H9 (cell line): ENCODE results near the gene ASH1L. TPM values are rescaled to one million over a fixed set of nuclear protein-coding genes. Genes with fewer than 3 reads are reported as not detected.

Source experiments
- DNase-seq: peaks from one replicate; pipeline ENCODE4 v3.0.0-alpha.2; 2017
- H2AFZ ChIP-seq: one replicate; pipeline ENCODE4 v1.6.1; 2013; ENCODE audit warnings: mild to moderate bottlenecking, low read length, control low read depth, moderate library complexity
- H2AK5ac ChIP-seq: 2 replicates; pipeline ENCODE4 v1.6.1; 2013; ENCODE audit warnings: low read length, control low read depth, mixed read lengths; ENCODE audit not compliant: insufficient read length
- H2BK120ac ChIP-seq: one replicate; pipeline ENCODE4 v1.6.1; 2013; ENCODE audit warnings: low read depth, mild to moderate bottlenecking, low read length, control low read depth, inconsistent platforms; ENCODE audit not compliant: poor library complexity, severe bottlenecking
- H2BK12ac ChIP-seq: 2 replicates; pipeline ENCODE4 v1.6.1; 2013; ENCODE audit warnings: low read length, control low read depth, mixed read lengths, low read depth; ENCODE audit not compliant: insufficient read length
- H2BK15ac ChIP-seq: 2 replicates; pipeline ENCODE4 v1.6.1; 2013; ENCODE audit warnings: low read depth, low read length, control low read depth
- H2BK20ac ChIP-seq: one replicate; pipeline ENCODE4 v1.6.1; 2013; ENCODE audit warnings: low read depth, mild to moderate bottlenecking, low read length, control low read depth, inconsistent platforms; ENCODE audit not compliant: poor library complexity, severe bottlenecking
- H2BK5ac ChIP-seq: 2 replicates; pipeline ENCODE4 v1.6.1; 2013; ENCODE audit warnings: low read length, control low read depth, mixed read lengths; ENCODE audit not compliant: insufficient read length
- H3K14ac ChIP-seq: 2 replicates; pipeline ENCODE4 v1.6.1; 2013; ENCODE audit warnings: low read length, control low read depth; ENCODE audit not compliant: insufficient read depth
- H3K18ac ChIP-seq: 2 replicates; pipeline ENCODE4 v1.6.1; 2013; ENCODE audit warnings: low read depth, mild to moderate bottlenecking, mixed read lengths, low read length, control low read depth; ENCODE audit not compliant: insufficient read length
- H3K23ac ChIP-seq: 2 replicates; pipeline ENCODE4 v1.6.1; 2013; ENCODE audit warnings: low read length, control low read depth, mixed read lengths, low read depth; ENCODE audit not compliant: insufficient read length
- H3K23me2 ChIP-seq: 2 replicates; pipeline ENCODE4 v1.6.1; 2013; ENCODE audit warnings: low read depth, mild to moderate bottlenecking, mixed read lengths, low read length, control low read depth; ENCODE audit not compliant: insufficient read length, poor library complexity, severe bottlenecking
- H3K27ac ChIP-seq: 2 replicates; pipeline ENCODE4 v1.5.1; 2013; ENCODE audit warnings: low read length, control low read depth, mixed read lengths, low read depth; ENCODE audit not compliant: insufficient read length
- H3K27me3 ChIP-seq: 2 replicates; pipeline ENCODE4 v1.6.1; 2013; ENCODE audit warnings: low read length, control low read depth, inconsistent platforms; ENCODE audit not compliant: insufficient read depth
- H3K4ac ChIP-seq: 2 replicates; pipeline ENCODE4 v1.6.1; 2013; ENCODE audit warnings: low read depth, mild to moderate bottlenecking, control low read depth, inconsistent platforms, low read length, moderate library complexity
- H3K4me1 ChIP-seq: 2 replicates; pipeline ENCODE4 v1.6.1; 2013; ENCODE audit warnings: low read length, control low read depth, inconsistent platforms; ENCODE audit not compliant: insufficient read depth
- H3K4me2 ChIP-seq: 2 replicates; pipeline ENCODE4 v1.6.1; 2013; ENCODE audit warnings: low read length, control low read depth, mixed read lengths; ENCODE audit not compliant: insufficient read length, insufficient read depth
- H3K56ac ChIP-seq: 2 replicates; pipeline ENCODE4 v1.6.1; 2013; ENCODE audit warnings: low read depth, mild to moderate bottlenecking, mixed read lengths, low read length, control low read depth; ENCODE audit not compliant: insufficient read length
- H3K79me1 ChIP-seq: 2 replicates; pipeline ENCODE4 v1.6.1; 2013; ENCODE audit warnings: low read depth, mild to moderate bottlenecking, moderate library complexity, low read length, control low read depth, inconsistent platforms; ENCODE audit not compliant: insufficient read depth, poor library complexity, severe bottlenecking
- H3K79me2 ChIP-seq: 2 replicates; pipeline ENCODE4 v1.6.1; 2013; ENCODE audit warnings: low read length, control low read depth, inconsistent platforms; ENCODE audit not compliant: insufficient read depth
- H3K9ac ChIP-seq: 2 replicates; pipeline ENCODE4 v1.6.1; 2013; ENCODE audit warnings: low read length, control low read depth, mixed read lengths; ENCODE audit not compliant: insufficient read length; ENCODE audit errors: extremely low read depth
- H3K9me3 ChIP-seq: one replicate; pipeline ENCODE4 v1.6.1; 2013; ENCODE audit warnings: low read depth, low read length, inconsistent platforms; ENCODE audit not compliant: control insufficient read depth
- H3T11ph ChIP-seq: one replicate; pipeline ENCODE4 v1.6.1; 2013; ENCODE audit warnings: mild to moderate bottlenecking, low read length, control low read depth, inconsistent platforms
- H4K20me1 ChIP-seq: one replicate; pipeline ENCODE4 v1.6.1; 2013; ENCODE audit not compliant: control insufficient read depth, insufficient read length, insufficient read depth
- H4K5ac ChIP-seq: 2 replicates; pipeline ENCODE4 v1.6.1; 2013; ENCODE audit warnings: low read depth, mild to moderate bottlenecking, mixed read lengths, low read length, control low read depth; ENCODE audit not compliant: insufficient read length
- H4K8ac ChIP-seq: replicated peaks from 2 replicates; pipeline ENCODE4 v1.6.1; 2013; ENCODE audit warnings: low read length, control low read depth, mixed read lengths, low read depth; ENCODE audit not compliant: insufficient read length
- H4K91ac ChIP-seq: 2 replicates; pipeline ENCODE4 v1.6.1; 2013; ENCODE audit warnings: low read depth, mild to moderate bottlenecking, moderate library complexity, mixed read lengths, low read length, control low read depth; ENCODE audit not compliant: insufficient read length
- H3K27ac Mint-ChIP-seq, 3 experiments: 2 replicates in 2 of 3; 3 replicates in 1 of 3; pipeline ENCODE4 v1.8.0; 2020 to 2021; ENCODE audit warnings: mixed read lengths in 3 of 3, mild to moderate bottlenecking in 1 of 3, moderate library complexity in 1 of 3
- H3K27me3 Mint-ChIP-seq: 2 replicates; pipeline ENCODE4 v1.8.0; 2021; ENCODE audit warnings: low read depth, mild to moderate bottlenecking, moderate library complexity, mixed read lengths
- H3K36me3 Mint-ChIP-seq, 3 experiments: 2 replicates in 2 of 3; 3 replicates in 1 of 3; pipeline ENCODE4 v1.8.0; 2020 to 2021; ENCODE audit warnings: low read depth in 3 of 3, mixed read lengths in 3 of 3; ENCODE audit not compliant: insufficient read depth in 1 of 3
- H3K4me1 Mint-ChIP-seq, 2 experiments: 2 replicates each; pipeline ENCODE4 v1.8.0; 2020; ENCODE audit warnings: mixed read lengths in 2 of 2
- H3K4me3 Mint-ChIP-seq, 2 experiments: 2 replicates in 1 of 2; 3 replicates in 1 of 2; pipeline ENCODE4 v1.8.0; 2020 to 2021; ENCODE audit warnings: mild to moderate bottlenecking in 2 of 2, mixed read lengths in 2 of 2, moderate library complexity in 1 of 2
- H3K9me3 Mint-ChIP-seq, 2 experiments: 2 replicates in 1 of 2; 3 replicates in 1 of 2; pipeline ENCODE4 v1.8.0; 2020; ENCODE audit warnings: mild to moderate bottlenecking in 2 of 2, mixed read lengths in 2 of 2, moderate library complexity in 1 of 2
- CTCF ChIP-seq: fragments of 200-600 bp; sonication (generic); conservative IDR thresholded peaks from 3 replicates; pipeline ENCODE4 v1.8.0; 2021; ENCODE audit warnings: antibody characterized with exemption, mild to moderate bottlenecking
- total RNA-seq: library from RNA; stranded (reverse); gene quantifications from 2 replicates; pipeline ENCODE4 v1.2.1, GENCODE V29; 2021

Gene ASH1L
- total RNA-seq, 1 experiment from 2014 or later: 32.8 TPM

DNA sequence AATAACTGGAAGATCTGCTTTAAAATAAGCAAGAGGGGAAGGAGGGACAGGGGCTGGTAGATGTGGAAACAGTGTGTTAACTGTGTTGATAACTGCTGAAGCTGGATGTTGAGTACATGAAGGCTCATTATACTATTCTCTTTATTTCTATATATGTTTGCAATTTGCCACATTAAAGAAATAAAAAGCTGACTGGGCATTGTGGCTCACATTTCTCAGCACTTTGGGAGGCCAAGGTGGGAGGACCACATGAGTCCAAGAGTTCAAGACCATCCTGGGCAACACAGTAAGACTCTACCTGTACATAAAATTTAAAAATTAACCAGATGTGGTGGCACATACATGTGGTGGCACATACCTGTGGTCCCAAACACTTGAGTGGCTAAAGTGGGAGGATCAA, 6.7 kb downstream of the ASH1L start:
- H4K5ac ChIP-seq: no peak overlapping the region
- no peak overlapping the region for H3K23ac ChIP-seq
- H4K91ac ChIP-seq: no peak overlapping the region
- no peak overlapping the region for H3K27ac ChIP-seq
- Mint-ChIP-seq H3K27me3 (no peaks in the 10 kb centered on the region), H3K4me1 (peaks cover 13% of the 10 kb centered on the region in 2 experiments), H3K36me3 (peaks cover 8 to 19% (median 17%) of the 10 kb centered on the region in 3 experiments), H3K4me3 (no peak overlapping the region), H3K27ac (no peak overlapping the region), H3K9me3 (no peaks in the 10 kb centered on the region)
- no peak overlapping the region for H2BK120ac ChIP-seq
- H3K9me3 ChIP-seq: no peaks in the 10 kb centered on the region
- H2BK20ac ChIP-seq: no peak overlapping the region
- H3K27me3 ChIP-seq: no peaks in the 10 kb centered on the region
- no peak overlapping the region for H2AFZ ChIP-seq
- no peaks in the 10 kb centered on the region for H3K4me1 ChIP-seq
- H4K8ac ChIP-seq: no peak overlapping the region
- H3K4ac ChIP-seq: no peak overlapping the region
- H4K20me1 ChIP-seq: no peaks in the 10 kb centered on the region
- H2BK15ac ChIP-seq: no peak overlapping the region
- no peak overlapping the region for H2AK5ac ChIP-seq
- H3K18ac ChIP-seq: no peak overlapping the region
- no peak overlapping the region for H3T11ph ChIP-seq
- no peak overlapping the region for H2BK5ac ChIP-seq
- no peak overlapping the region for H3K14ac ChIP-seq
- H3K23me2 ChIP-seq: no peaks in the 10 kb centered on the region
- H3K56ac ChIP-seq: no peak overlapping the region
- H2BK12ac ChIP-seq: no peak overlapping the region
- H3K9ac ChIP-seq: no peak overlapping the region
- peaks cover 15% of the 10 kb centered on the region for H3K79me1 ChIP-seq
- DNase-seq: no peak
- H3K79me2 ChIP-seq: peaks cover 36% of the 10 kb centered on the region
- no peak overlapping the region for H3K4me2 ChIP-seq
- TF ChIP-seq CTCF: no peak
